Peyer's patch (tissue), 4 donors: ENCODE results near the gene CREB3L1. TPM values are rescaled to one million over a fixed set of nuclear protein-coding genes. Genes with fewer than 3 reads are reported as not detected.

Source experiments
- DNase-seq, 3 donors: peaks; one replicate each; pipeline ENCODE4 v3.0.0-alpha.2; 2017 to 2019
- H3K27ac ChIP-seq, 4 donors: fragments of 200-600 bp; sonication (generic); one replicate each; pipeline ENCODE4 v1.5.1; 2016 to 2019
- H3K27me3 ChIP-seq, 2 donors: fragments of 200-600 bp; sonication (generic); one replicate each; pipeline ENCODE4 v1.5.1; 2019
- H3K36me3 ChIP-seq, 3 donors: fragments of 200-600 bp; sonication (generic); one replicate each; pipeline ENCODE4 v1.5.1; 2016 to 2019
- H3K4me1 ChIP-seq, 4 donors: fragments of 200-600 bp; sonication (generic); one replicate each; pipeline ENCODE4 v1.5.1; 2016 to 2019
- H3K4me3 ChIP-seq, 4 donors: fragments of 200-600 bp; sonication (generic); 1 replicate in 3 of 4; 2 replicates in 1 of 4; pipeline ENCODE4 v1.5.1; 2016 to 2019; ENCODE audit warnings: mild to moderate bottlenecking in 1 of 4
- H3K9me3 ChIP-seq, 4 donors: fragments of 200-600 bp; sonication (generic); one replicate each; pipeline ENCODE4 v1.5.1; 2016 to 2019; ENCODE audit warnings: mild to moderate bottlenecking in 1 of 4
- POLR2A ChIP-seq, 2 donors: fragments of 450-650 bp; IDR thresholded peaks; one replicate each; pipeline ENCODE4 v1.5.1; 2017; ENCODE audit warnings: antibody characterized with exemption in 2 of 2, mild to moderate bottlenecking in 2 of 2, moderate library complexity in 2 of 2
- total RNA-seq, 4 donors: library from RNA; depleted of rRNA; stranded (reverse); fragments of >200 nt; gene quantifications; one replicate each; pipeline ENCODE4 v1.1.0, GENCODE V29; 2016
- TF ChIP-seq, protein P1 (sequence below), 6 experiments: fragments of 450-650 bp in 4 of 6; fragments of 200-600 bp in 2 of 6; sonication (generic) in 1 of 6; IDR thresholded peaks; one replicate each; pipeline ENCODE4 v1.5.1; 2017 to 2019; ENCODE audit warnings: antibody characterized with exemption in 6 of 6, mild to moderate bottlenecking in 3 of 6, moderate library complexity in 1 of 6

CREB3L1 gene
- total RNA-seq, 4 donors from 2014 or later, result 13.2 to 50.6 (median 30.3) TPM

DNA sequence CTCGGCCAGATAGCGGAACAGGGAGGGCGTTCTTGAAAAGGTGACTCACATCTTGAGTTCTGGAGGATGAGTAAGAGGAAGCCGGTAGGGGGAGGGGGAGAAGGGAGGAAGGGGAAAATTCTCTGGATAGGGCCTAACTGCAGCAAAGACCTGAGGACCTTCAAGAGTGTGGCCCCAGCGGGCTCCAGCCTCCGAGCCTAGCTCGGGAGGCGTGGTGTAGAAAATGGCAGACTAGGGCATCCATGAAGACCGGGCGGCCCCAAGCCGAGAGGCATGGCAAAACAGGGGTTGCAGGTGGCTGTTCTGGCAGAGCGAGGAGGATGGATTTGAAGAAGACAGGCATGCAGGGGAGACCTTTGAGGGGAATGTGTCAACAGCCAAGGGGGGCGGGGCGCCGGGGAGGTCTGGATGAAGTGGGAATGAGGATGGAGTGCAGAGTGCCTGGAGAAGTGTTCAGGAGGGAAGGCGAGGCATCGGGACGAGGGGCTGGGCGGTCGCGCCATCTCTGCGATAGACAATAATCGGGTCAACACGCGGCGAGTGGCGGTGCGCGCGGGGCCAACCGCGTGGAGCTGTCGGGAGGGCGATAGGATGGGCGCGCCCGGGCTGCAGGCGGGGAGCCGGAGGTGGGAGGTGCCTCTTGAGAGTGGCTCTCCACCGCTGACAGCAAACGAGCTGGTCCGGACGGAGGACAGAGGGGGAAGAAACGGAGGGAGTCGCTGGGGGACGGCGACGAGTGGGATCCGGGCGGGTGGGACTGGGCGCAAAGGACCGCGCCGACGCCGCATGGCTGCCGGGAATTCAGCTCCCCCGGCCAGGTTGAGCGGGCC, 40.0 kb upstream of the CREB3L1 start:
- peak in 1 of 3 donors; percentile 60 for DNase-seq
- Histone ChIP-seq H3K27ac (peak overlapping the region; percentile 41 to 86 (median 68)), H3K36me3 (no peaks in the 10 kb centered on the region), H3K4me1 (peaks cover 0 to 31% (median 11%) of the 10 kb centered on the region in 4 donors), H3K4me3 (peak overlapping the region; percentile 33 to 62 (median 52)), H3K9me3 (peaks cover 0 to 7% (median 0%) of the 10 kb centered on the region in 4 donors), H3K27me3 (no peaks in the 10 kb centered on the region)
- no peak for TF ChIP-seq POLR2A (IDR thresholded peaks at IDR 0.05)
- TF ChIP-seq, protein P1, sequence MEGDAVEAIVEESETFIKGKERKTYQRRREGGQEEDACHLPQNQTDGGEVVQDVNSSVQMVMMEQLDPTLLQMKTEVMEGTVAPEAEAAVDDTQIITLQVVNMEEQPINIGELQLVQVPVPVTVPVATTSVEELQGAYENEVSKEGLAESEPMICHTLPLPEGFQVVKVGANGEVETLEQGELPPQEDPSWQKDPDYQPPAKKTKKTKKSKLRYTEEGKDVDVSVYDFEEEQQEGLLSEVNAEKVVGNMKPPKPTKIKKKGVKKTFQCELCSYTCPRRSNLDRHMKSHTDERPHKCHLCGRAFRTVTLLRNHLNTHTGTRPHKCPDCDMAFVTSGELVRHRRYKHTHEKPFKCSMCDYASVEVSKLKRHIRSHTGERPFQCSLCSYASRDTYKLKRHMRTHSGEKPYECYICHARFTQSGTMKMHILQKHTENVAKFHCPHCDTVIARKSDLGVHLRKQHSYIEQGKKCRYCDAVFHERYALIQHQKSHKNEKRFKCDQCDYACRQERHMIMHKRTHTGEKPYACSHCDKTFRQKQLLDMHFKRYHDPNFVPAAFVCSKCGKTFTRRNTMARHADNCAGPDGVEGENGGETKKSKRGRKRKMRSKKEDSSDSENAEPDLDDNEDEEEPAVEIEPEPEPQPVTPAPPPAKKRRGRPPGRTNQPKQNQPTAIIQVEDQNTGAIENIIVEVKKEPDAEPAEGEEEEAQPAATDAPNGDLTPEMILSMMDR (IDR thresholded peaks at IDR 0.05), result no peak

DNA sequence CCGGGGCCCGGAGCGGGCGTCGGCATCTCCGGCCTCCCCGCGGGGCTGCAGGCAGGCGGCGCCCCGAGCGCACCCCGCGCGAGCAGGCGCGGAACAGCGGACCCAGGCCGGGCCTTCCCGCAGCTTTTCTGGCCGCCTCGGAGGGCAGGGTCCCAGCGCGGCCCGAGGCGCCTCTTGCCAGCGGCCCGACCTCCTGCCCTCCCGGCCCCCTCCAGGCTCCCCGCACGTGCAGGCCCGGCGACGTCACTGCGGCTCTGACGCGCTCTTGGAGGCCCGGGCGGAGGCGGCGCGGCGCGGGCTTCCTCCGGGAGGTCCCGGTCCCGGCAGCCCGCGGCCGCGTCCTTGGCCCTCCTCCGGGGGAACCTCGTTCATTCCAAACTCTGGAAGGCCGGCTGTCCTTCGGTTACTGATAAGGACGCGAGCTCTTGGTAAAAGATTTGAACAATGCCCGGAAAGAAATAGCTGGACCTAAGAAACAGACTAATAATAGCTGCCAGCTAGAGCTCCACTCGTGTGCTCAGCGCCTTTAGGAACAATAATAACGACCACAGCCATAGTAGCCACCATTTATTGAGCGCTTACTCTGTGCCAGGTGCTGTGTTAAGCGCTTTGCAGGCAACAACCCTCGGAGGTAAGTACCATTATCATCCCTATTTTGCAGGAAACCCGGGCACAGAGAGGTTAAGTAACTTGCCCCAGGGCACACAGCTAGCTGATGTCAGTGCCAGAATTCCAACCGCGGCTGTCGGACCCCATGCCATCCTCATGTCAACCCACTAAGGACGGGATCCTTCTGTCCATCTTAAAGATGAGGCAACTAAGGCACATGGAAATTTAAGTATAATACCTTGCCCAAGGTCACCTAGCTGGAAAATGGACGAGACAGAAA, 39.1 kb upstream of the CREB3L1 start:
- Histone ChIP-seq H3K4me3 (peak overlapping the region; percentile 33 to 62 (median 52)), H3K27me3 (no peaks in the 10 kb centered on the region), H3K27ac (peak overlapping the region; percentile 41 to 86 (median 68)), H3K4me1 (peaks cover 0 to 36% (median 13%) of the 10 kb centered on the region in 4 donors), H3K9me3 (peaks cover 0 to under 1% (median 0%) of the 10 kb centered on the region in 4 donors), H3K36me3 (no peaks in the 10 kb centered on the region)
- no peak for TF ChIP-seq POLR2A (IDR thresholded peaks at IDR 0.05)
- TF ChIP-seq, protein P1 (IDR thresholded peaks at IDR 0.05), result peak in 2 of 6 experiments; percentile 5 to 22
- DNase-seq, result peak; percentile 48 to 78 (median 69)

- H3K4me3 ChIP-seq, result peak overlapping the region in 3 of 4 donors; percentile 25 to 62 (median 35)
- H3K4me1 ChIP-seq, result peaks cover 0 to 36% (median 13%) of the 10 kb centered on the region in 4 donors
- TF ChIP-seq, protein P1 (IDR thresholded peaks at IDR 0.05), result peak; percentile 95 to 98 (median 96)
- no peak for TF ChIP-seq POLR2A (IDR thresholded peaks at IDR 0.05)
- no peaks in the 10 kb centered on the region for H3K27me3 ChIP-seq
- no peaks in the 10 kb centered on the region for H3K9me3 ChIP-seq
- H3K36me3 ChIP-seq, result no peaks in the 10 kb centered on the region
- H3K27ac ChIP-seq, result peak overlapping the region in 2 of 4 donors; percentile 59 to 86
- peak; percentile 61 to 89 (median 88) for DNase-seq
Measured at GRCh38 chr11:46238967-46239800, 38.3 kb upstream of the CREB3L1 start.

DNA sequence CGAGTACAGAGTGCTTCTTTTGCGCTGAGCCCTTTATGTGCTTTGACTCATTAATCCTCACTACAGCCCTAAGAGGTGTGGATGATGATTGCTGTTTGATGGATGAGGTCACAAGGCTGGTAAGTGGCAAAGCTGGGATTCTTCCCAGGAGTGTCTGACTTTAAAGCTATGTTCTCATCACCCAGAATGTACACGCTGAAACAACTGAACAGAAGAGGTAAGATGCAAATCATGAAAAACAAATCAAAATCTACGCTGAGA, 37.7 kb upstream of the CREB3L1 start:
- no peak for TF ChIP-seq POLR2A (IDR thresholded peaks at IDR 0.05)
- TF ChIP-seq, protein P1 (IDR thresholded peaks at IDR 0.05), result no peak
- no peaks in the 10 kb centered on the region for H3K36me3 ChIP-seq
- peaks cover 0 to 36% (median 13%) of the 10 kb centered on the region in 4 donors for H3K4me1 ChIP-seq
- H3K27ac ChIP-seq, result no peak overlapping the region
- no peak overlapping the region for H3K4me3 ChIP-seq
- DNase-seq, result no peak
- H3K9me3 ChIP-seq, result no peaks in the 10 kb centered on the region
- no peaks in the 10 kb centered on the region for H3K27me3 ChIP-seq

- Histone ChIP-seq H3K4me1 (peaks cover 0 to 36% (median 13%) of the 10 kb centered on the region in 4 donors), H3K36me3 (no peaks in the 10 kb centered on the region), H3K9me3 (no peaks in the 10 kb centered on the region), H3K27me3 (no peaks in the 10 kb centered on the region), H3K4me3 (no peak overlapping the region), H3K27ac (no peak overlapping the region)
- no peak for TF ChIP-seq POLR2A (IDR thresholded peaks at IDR 0.05)
- TF ChIP-seq, protein P1 (IDR thresholded peaks at IDR 0.05), result no peak
- no peak for DNase-seq
Measured at GRCh38 chr11:46240371-46240770, 37.1 kb upstream of the CREB3L1 start.
